ENCODE data around the gene BCL10.

GRCh38 chr1:85297855-85298629, 21.6 kb upstream of the BCL10 start:
- TF ChIP-seq, protein P1, sequence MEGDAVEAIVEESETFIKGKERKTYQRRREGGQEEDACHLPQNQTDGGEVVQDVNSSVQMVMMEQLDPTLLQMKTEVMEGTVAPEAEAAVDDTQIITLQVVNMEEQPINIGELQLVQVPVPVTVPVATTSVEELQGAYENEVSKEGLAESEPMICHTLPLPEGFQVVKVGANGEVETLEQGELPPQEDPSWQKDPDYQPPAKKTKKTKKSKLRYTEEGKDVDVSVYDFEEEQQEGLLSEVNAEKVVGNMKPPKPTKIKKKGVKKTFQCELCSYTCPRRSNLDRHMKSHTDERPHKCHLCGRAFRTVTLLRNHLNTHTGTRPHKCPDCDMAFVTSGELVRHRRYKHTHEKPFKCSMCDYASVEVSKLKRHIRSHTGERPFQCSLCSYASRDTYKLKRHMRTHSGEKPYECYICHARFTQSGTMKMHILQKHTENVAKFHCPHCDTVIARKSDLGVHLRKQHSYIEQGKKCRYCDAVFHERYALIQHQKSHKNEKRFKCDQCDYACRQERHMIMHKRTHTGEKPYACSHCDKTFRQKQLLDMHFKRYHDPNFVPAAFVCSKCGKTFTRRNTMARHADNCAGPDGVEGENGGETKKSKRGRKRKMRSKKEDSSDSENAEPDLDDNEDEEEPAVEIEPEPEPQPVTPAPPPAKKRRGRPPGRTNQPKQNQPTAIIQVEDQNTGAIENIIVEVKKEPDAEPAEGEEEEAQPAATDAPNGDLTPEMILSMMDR (IDR thresholded peaks at IDR 0.05; ENCODE audit: low read depth, low read length, poor library complexity, severe bottlenecking): no peak
- TF ChIP-seq EZH2phosphoT487 (IDR thresholded peaks at IDR 0.05; ENCODE audit: borderline replicate concordance, low read length): no peak
